Nucleus accumbens (tissue), 56 donors: Measurements from ENCODE around the gene GRM3.
A peak's percentile ranks its signal among the peaks of the same experiment; 100 is the strongest.

Source experiments
- DNase-seq, 56 donors: peaks; one replicate each; lab custom pipeline; 2025; lab: John Stamatoyannopoulos, UW

GRM3 gene

DNA sequence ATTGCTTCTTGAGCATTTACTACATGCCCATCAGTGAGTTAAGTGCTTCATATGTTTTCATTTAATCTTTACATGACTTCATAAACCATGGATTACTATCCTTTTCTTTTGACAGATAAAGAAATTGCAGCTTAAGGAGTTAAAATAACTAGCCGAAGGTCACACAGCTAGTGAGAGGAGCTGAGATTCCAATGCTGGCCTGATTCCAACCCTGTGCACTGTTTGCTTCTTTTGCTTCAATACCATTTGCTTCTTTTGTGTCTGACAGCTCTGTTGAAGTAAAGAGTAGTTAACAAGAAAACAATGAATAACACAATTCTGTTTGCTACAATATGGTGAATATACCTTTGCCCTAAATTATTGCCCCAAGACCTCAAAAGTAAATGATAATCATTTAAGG lies 132.4 kb downstream of the GRM3 start:
- DNase-seq: peak in 3 of 56 donors; percentile 4 to 32 (median 24)

DNA sequence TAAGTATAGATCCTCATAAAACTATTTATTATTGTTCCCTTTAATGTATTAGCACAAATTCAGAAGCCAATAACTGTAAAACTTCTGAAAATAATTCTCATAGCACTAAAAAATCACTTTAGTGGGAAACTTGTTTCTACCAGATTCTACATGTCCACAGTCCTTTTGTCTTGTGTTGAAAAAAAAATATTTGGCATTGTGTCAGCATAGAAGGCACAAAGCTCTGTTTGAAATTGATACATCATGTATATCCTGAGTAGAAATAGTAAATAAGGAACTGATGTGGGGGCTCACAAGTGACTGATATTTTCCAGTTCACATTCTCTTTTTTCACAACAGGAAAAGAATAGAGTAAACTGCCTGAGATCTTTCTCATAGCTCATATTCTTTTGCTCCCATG lies 134.6 kb downstream of the GRM3 start:
- no peak for DNase-seq

DNA sequence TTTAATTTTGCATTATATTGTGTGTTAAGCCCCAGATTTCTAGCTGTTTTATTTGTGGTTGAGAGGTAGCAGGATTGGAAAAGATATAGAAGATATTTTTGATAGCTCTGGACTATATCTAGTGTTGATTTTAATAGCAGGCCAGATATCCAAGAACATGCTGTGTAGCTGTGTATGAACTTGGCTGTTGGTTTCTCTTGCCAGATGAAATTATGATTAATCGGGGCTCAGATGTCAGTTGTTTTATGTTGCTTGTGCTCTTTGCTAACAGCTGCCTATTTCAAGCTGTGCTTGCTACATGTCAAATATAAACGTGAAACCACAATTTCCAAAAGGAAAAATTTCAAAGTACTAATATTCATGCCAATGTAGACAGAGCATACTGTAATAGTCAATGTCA lies 141.1 kb downstream of the GRM3 start:
- DNase-seq: no peak

DNA sequence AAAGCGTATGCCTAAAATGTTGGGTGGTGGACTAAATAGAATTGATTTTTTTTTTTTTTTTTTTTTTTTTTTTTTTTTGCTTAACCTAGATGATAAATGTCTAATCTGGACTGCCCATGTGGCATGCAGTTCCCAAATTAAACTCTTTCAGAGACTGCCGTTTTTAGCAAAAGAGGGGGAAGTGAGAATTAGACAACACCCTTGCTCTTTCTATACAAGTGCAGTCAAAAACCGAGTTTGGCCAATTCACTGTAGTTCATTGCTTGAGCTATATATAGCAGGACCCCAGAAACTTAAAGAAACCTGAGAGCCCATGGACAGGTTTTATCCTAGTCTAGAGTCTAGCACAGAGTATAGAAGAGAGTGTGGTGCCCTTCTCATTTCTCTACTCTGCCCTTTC lies 141.9 kb downstream of the GRM3 start:
- DNase-seq: no peak

DNA sequence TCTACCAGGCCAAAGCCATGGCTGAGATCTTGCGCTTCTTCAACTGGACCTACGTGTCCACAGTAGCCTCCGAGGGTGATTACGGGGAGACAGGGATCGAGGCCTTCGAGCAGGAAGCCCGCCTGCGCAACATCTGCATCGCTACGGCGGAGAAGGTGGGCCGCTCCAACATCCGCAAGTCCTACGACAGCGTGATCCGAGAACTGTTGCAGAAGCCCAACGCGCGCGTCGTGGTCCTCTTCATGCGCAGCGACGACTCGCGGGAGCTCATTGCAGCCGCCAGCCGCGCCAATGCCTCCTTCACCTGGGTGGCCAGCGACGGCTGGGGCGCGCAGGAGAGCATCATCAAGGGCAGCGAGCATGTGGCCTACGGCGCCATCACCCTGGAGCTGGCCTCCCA lies 142.7 kb downstream of the GRM3 start:
- no peak for DNase-seq

DNA sequence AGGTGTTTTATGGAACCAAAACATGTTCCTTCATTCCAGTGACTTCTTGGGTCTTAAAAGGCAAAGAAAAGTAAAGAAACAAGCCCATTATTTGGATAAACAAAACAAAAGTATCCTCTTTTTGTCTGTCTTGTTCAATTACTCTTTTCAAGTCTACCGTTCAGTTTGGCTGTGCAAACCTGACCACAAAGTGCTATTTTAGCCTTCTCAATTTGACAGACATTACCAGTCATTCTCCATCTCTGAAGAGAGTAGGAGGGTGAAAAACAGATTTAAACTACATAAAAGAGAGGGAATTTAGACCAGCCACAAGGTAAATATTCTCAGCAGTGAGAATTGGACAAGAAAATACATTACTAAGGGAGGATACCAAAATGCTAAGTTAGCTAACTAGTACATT lies 145.2 kb downstream of the GRM3 start:
- no peak for DNase-seq

DNA sequence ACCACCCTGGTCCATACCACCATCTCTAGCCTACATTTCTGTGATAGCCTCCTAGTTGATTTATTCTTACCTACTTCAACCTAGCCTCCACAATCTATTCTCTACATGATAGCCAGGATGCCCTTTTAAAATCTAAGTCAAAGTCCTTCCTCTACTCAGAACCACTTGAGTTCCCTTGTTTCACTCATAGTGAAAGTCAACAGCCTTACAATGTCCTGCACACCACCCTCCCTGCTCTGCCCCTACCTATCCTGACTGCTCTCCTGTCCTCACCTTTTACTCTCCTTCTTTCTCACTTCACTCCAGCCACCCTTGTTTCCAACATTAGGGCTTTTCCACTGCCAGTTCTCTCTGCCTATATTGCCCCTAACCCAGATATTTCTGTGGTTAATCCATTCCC lies 146.7 kb downstream of the GRM3 start:
- DNase-seq: no peak

DNA sequence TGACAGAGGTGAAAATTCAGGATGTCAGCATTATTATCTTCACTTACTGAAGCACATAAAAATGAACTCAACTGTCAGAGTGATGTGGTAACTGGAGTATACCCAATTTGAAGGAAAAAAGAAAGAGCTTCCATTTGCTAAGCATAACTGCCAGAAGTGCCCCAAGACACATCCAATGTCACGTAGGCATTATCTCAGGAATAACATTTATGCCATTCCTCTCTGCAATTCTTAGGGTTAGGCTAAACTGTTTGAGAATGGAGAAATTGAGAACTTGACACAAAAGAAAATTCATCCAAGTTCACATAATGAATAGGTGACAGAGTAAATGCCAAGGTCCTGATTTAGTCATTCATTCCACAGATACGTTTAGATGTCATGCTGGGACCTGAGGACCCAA lies 148.6 kb downstream of the GRM3 start:
- no peak for DNase-seq

DNA sequence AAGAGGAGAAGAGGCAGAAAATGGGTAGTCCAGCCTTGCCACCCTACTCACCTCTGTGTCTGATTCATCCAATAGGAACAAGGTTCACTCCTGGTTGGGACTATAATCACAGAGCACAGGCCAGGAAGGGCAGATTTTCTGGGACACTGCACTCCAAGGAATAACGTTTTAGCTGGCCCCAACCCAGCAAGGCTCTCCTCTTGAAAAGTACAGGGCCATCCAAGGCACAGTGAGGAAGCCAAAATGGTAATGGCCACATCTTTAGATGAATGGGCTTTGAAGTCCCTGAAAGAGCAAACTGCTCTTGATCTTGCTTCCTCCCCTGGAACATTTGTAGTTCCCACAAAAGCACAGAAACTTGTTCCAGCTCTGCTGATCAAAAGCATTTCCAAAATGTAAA lies 149.4 kb downstream of the GRM3 start:
- DNase-seq: peak in 14 of 56 donors; percentile 6 to 62 (median 27)

DNA sequence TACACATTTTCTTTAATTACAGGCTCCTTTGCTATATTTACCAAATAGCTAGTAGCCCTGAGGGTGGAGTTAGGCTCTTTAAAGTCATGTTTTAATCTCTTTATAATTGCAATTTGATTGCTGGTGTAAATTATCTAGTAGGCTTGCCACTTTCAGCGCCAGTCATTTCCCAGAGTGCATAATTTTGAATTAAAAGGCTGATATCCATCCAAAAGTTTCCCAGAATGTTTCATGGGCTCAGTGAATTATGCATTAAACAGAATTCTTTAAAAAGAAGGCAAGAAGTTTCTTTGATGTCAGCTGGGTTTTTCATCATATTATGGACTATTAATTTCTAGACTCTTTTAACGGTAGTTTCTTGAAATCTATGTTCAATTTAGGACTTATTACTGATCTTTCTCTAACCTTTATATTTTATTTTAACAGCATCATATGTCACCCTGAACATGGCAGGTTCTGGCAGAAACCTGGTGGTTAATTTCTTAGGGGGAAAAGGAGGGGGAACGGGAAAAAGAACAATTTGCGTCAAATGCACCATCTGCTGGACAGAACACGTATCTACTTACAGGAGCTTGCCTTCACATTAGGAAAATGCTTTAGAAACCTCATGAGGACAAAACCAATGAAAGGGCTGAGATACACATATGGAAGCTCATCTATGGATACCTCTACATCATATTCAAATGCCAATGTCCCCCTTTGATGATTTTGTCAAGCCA lies 171.1 kb downstream of the GRM3 start:
- DNase-seq: peak in 18 of 56 donors; percentile 0 to 41 (median 14)

DNA sequence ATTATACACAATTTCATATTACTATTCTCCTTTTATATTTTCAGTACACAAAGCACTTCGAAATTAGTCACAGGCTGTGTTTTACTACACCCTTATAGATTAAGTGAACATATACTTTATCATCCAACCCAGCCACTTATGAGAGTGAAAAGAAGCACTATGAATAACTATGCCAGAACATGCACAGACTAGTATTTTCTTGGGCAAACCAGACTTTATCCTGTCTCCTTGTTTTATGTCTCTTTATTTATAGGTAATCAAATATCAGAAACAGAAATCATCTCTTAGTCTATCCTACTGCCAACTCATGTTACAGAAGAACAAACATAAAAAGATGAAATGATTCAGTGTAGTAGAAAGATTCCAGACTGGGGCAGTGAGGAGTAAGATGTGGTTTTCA lies 171.8 kb downstream of the GRM3 start:
- DNase-seq: no peak

DNA sequence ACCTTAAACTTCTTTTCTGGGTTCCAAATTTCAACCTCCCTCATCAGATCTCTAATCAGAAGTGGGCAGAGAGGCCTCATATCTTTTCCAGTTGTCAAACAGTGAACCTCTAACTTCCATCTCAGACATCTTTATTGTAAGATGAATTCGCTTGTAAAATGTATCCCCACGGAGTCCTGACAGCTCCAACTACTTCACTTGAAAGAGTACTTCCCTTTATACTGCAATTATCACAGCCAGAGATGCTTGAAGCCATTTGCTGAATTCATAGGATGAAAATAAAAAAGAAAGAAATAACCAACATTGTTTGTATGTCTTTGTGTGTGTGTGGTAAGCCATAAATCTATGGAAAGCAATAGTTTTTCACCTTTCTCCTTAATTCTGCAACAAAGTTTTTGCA lies 175.2 kb downstream of the GRM3 start:
- no peak for DNase-seq

DNA sequence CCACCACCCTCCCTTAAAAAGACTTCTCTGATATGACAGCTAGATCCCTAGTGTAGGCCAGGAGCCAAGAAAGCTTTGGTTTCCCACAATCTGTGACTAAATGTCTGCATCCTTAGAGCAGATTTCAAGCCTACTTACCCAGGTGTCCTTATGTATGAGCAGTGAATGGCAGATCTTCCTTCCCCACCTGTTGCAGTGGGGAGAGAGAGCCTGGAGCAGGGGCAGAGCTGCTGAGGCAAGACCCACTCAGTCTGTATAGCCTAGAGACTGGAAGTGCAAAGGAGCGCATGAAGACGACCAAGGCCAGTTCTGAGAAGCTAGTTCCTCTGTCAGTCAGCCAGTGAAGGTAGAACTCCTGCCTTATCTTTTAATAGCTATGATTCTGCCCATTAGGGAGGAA lies 180.1 kb downstream of the GRM3 start:
- DNase-seq: no peak

DNA sequence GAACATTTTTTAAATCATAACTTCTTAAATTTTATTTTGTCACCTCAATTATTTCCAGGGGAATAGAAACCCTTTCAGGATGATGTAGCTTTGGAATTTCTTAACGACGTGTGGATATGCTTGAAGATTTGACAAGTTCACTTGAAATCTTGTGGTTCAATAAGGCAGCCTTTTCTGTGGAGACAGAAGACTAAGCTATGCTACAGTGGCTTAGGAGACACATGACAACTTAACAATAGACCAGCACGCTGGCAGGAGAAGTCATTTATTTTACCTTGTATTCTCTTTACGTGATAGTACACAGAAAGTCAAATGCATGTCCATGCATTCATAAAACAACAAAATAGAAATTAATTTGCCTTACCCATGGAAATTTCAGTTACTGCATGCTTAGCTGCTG lies 181.6 kb downstream of the GRM3 start:
- DNase-seq: no peak

DNA sequence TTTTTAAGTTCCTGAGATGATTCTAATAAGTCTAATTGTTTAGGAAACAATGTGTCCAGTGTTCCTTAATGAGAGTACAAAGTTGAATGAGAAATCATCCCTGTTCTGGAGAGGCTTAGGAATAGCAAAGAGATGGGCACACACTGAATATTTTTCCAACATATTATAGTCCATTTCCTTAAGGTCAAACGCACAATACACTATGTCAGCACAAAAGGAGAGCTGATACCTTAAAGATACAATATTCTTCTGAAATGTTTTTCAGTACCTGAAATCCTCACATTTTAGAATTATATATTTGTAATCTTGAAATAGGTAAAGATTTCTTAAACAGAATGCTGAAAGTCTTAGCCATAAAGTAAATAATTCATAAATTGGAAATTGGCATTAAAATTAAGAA lies 183.2 kb downstream of the GRM3 start:
- no peak for DNase-seq

DNA sequence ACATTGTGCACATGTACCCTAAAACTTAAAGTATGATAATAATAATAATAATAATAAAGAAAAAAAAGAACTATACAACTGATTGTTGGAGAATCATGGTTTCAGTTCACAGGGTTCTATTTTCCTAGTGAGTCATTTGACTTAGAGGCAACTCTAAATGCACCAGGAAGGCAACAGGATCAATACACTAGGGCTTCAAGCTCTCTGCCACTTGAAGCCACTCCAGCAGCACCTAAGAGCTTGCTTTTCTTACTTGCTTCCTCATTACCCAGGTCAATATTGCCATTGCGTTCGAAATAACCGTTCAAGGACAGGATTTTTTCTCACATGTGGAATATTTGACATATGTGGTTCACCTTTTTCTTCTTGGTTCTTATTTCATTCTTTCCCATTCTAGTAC lies 189.7 kb downstream of the GRM3 start:
- DNase-seq: no peak

DNA sequence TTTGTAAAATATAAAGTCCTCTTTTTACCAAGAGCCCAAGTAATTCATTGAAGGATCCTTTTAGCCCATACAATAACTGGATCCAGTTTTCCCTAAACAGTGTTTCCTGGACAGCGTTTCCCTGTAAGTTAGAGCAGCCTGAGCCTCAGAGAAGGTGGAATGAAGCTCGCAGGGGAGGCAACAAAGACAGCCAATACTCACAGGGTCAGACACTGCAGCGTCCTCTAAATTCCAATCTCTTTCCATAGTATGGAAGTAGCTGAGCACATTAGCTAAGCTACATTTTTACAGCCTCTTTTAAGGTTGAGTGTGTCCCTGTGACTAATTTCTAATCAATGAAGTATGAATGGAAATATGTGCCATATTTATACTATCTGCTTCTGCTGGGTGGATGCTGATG lies 193.5 kb downstream of the GRM3 start:
- DNase-seq: no peak

DNA sequence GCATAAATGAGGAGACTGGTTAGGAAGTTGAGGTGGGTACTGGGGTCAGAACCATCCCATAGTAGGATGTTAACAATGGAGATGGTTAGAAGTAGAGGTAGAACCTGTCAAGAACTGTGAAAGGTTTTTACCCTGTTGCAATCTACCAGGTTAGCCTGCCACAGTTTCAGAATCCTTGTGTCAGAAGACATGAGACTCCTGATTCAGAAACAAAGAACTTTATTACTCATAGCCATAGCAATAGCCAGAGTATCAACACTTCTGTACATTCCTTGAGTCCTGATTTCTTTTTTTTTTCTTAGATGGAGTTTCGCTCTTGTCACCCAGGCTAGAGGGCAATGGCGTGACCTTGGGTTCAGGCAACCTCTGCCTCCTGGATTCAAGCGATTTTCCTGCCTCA lies 200.9 kb downstream of the GRM3 start:
- DNase-seq: no peak

DNA sequence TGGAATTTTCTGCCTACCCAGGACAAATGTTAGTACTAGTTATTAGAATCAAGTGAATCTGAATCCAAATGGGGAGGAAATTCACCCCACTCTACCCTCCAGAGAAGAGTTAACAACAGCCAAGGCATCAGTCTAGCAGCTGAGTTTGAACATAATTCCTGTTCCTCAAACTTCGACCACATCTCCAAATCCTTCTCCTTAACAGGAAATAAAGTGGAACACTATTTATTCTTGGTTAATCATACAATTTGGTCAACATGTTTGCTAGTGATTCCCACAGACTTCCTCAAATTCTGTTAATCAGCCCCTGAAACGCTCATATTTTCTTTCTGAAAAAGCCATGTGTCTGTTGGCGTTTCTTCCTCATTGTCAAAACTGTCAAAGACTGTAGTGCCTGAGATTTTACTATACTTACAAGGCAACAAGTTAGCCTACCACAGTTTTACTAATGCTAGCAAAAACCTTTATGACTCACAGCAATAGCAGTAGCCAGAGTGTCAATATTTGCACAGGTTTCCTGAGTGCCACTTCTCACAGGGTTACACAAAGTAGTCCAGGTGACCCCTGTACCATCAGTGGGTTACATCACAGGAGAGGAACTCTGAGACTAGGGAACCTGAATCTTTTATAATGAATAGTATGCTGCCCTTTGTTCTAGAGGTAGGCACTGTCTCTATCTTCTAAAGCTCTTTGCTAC lies 202.9 kb downstream of the GRM3 start:
- DNase-seq: no peak

DNA sequence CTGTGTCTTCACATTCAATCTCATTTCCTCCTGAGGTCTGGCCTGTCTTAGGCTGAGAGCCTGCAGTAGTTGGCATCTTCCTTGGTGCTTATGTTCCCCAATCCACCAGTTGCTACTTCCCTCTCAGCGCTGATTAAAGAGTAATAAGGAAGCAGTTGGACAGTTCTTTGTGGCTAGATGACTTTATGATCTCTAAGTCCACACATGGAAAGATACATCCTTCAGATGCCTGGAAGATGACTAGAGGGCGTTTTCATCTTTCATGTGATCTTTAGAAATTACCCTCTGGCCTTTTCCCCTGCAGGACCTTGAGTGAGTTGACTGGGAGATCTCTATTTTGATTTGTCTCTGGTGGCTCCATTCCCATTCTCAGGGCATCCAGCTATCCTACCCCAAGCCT lies 204.5 kb downstream of the GRM3 start:
- no peak for DNase-seq

DNA sequence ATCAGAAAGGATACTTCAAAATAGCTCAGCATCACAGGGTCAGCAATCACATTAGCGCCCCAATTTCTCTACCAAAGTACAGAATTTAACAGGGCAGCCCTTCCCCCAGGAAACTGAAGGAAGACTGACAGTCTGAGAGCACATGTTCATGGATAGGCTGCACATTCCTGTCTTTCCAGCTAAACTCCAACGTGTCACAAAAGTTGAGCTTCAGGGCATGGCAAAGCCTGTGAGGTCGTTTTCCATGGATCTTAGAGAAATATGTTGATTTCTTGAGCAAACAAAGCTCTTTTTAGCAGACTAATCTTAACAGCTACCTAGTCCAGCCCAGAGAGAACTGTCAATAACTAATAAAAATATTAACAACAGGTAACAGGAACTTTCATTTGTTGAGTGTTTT lies 207.9 kb downstream of the GRM3 start:
- no peak for DNase-seq

DNA sequence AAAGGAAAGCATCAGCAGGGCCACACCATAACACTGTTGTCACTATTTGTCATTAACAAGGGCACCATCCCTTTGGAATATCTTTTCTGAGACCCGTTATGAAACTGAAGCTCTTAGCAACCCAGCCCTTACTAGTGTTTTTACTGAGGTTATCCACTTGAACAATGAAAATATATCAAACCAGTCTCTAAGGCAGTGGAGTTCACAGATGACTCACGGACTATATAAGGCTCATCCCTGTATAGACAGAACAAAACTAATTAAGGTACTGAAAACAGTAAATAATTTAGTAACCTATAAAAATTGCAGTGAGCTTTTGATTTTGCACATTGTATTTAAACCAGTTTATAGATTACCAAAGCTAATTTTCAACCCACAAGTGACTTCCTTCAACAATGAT lies 219.7 kb downstream of the GRM3 start:
- no peak for DNase-seq
